SU-DHL-6 (cell line): ENCODE measurements around the gene NAV2.

Source experiments
- H2AFZ ChIP-seq: fragments of 200-600 bp; sonication (generic); 2 replicates; pipeline ENCODE4 v1.6.1; 2014; ENCODE audit warnings: low read depth, mild to moderate bottlenecking, moderate library complexity, mixed read lengths, antibody characterized with exemption, low read length; ENCODE audit not compliant: severe bottlenecking
- H3F3A ChIP-seq: fragments of 200-600 bp; shearing (Covaris generic); 2 replicates; pipeline ENCODE4 v1.6.0; 2016; ENCODE audit warnings: antibody characterized with exemption, mild to moderate bottlenecking; ENCODE audit not compliant: insufficient read depth
- H3K27ac ChIP-seq: fragments of 200-600 bp; sonication (generic); 2 replicates; pipeline ENCODE4 v1.5.1; 2016; ENCODE audit warnings: low read depth, mild to moderate bottlenecking, low read length, moderate library complexity, mixed read lengths
- H3K27me3 ChIP-seq: fragments of 200-600 bp; sonication (generic), shearing (Covaris generic); 2 replicates; pipeline ENCODE4 v1.6.0; 2014; ENCODE audit warnings: mild to moderate bottlenecking, low read length
- H3K36me3 ChIP-seq: fragments of 200-600 bp; sonication (generic); 2 replicates; pipeline ENCODE4 v1.6.1; 2014; ENCODE audit warnings: mild to moderate bottlenecking, low read length, mixed read lengths
- H3K4me2 ChIP-seq: fragments of 300-600, 200-600 bp; shearing (Covaris generic), sonication (generic); 2 replicates; pipeline ENCODE4 v1.6.0; 2014; ENCODE audit warnings: low read length, low read depth, mild to moderate bottlenecking; ENCODE audit not compliant: poor library complexity, severe bottlenecking
- H3K4me3 ChIP-seq: fragments of 200-600 bp; sonication (generic); 2 replicates; pipeline ENCODE4 v1.5.1; 2014; ENCODE audit warnings: antibody characterized with exemption, low read length, mild to moderate bottlenecking, mixed read lengths; ENCODE audit not compliant: insufficient read depth, poor library complexity, severe bottlenecking
- H3K79me2 ChIP-seq: fragments of 200-600 bp; sonication (generic); 2 replicates; pipeline ENCODE4 v1.6.1; 2014; ENCODE audit warnings: mild to moderate bottlenecking, low read length, moderate library complexity; ENCODE audit not compliant: insufficient read depth
- H3K9ac ChIP-seq: fragments of 200-600 bp; sonication (generic); 2 replicates; pipeline ENCODE4 v1.7.0; 2014; ENCODE audit warnings: mild to moderate bottlenecking, low read length
- H3K9me2 ChIP-seq: fragments of 200-600 bp; sonication (generic); replicated peaks from 2 replicates; pipeline ENCODE4 v1.6.1; 2014; ENCODE audit warnings: low read length; ENCODE audit not compliant: insufficient read depth
- H3K9me3 ChIP-seq: fragments of 200-600 bp; sonication (generic); 2 replicates; pipeline ENCODE4 v1.6.1; 2014; ENCODE audit warnings: low read length, mixed read lengths; ENCODE audit not compliant: insufficient read depth
- H4K20me1 ChIP-seq: fragments of 200-600 bp; sonication (generic); 2 replicates; pipeline ENCODE4 v1.6.1; 2014; ENCODE audit warnings: low read depth, mild to moderate bottlenecking, antibody characterized with exemption, low read length, moderate library complexity, mixed read lengths
- CTCF ChIP-seq: fragments of 200-600 bp; sonication (generic); IDR thresholded peaks from one replicate; pipeline ENCODE4 v1.5.1; 2017; ENCODE audit warnings: antibody characterized with exemption, mild to moderate bottlenecking, low read length, moderate library complexity; ENCODE audit not compliant: insufficient read depth, poor library complexity, severe bottlenecking
- EZH2phosphoT487 ChIP-seq: fragments of 200-600 bp; sonication (generic), shearing (Covaris generic); conservative IDR thresholded peaks from 2 replicates; pipeline ENCODE4 v1.6.1; 2018; ENCODE audit warnings: mild to moderate bottlenecking, antibody characterized with exemption, low read length, moderate library complexity, mixed read lengths

The NAV2 gene

DNA sequence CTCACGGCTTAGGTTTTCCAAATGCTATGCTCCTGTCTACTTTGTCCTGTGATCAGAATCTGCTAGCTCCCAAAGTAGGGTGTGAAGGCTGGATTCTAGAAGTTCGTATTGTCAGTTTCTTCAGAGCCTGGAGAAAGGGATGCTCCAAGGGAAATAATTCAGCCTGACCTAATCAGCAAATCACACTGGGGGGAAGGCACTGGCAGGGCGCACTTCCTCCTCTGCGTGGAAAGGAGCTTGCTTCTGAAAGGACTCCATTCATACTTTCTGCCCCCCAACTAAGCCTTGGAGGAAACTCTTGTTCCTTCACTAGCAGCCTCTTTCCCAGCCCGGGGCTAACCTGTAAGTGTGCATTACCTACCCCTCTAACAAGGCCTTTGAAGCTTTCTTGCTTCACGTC is 165.9 kb downstream of the NAV2 start:
- no peaks in the 10 kb centered on the region for H4K20me1 ChIP-seq
- H3K36me3 ChIP-seq, result no peaks in the 10 kb centered on the region
- H3K27me3 ChIP-seq, result no peaks in the 10 kb centered on the region
- H3K79me2 ChIP-seq, result no peaks in the 10 kb centered on the region
- TF ChIP-seq EZH2phosphoT487 (no peak), CTCF (no peak)
- no peaks in the 10 kb centered on the region for H3F3A ChIP-seq
- no peak overlapping the region for H3K4me3 ChIP-seq
- no peak overlapping the region for H3K27ac ChIP-seq
- no peaks in the 10 kb centered on the region for H3K9me2 ChIP-seq
- no peak overlapping the region for H3K9ac ChIP-seq
- no peak overlapping the region for H3K4me2 ChIP-seq
- no peaks in the 10 kb centered on the region for H3K9me3 ChIP-seq
- no peak overlapping the region for H2AFZ ChIP-seq

DNA sequence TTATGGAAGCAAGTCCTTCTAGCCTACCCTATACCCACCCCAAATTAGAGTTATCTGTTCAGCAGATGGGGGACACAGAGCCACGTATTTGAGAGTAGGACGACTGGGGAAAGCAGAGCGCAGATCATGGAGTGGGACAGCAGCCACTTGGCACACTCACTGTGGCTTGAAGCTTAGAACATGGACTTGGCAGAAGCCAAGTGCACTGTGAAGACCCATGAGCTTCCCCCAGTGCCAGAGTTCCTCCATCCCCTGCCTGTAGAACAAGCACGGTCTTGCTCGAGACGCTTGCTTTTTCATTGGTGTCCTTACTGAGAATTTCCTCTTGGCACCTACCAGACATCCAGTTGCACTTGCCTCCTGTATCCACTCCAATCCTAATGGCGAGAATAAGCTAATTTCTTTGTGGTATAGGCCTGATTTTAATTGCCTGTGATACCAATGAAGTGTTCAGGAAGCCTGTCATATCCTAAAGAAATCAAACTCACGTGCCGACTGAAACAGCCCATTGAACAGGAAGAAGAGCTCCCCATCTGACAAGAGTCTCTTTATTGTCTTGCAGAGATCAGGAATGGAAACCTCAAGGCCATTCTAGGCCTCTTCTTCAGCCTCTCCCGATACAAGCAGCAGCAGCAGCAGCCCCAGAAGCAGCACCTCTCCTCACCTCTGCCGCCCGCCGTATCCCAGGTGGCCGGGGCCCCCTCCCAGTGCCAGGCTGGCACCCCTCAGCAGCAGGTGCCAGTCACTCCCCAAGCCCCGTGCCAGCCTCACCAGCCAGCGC is 166.9 kb downstream of the NAV2 start:
- Histone ChIP-seq H3K36me3 (no peaks in the 10 kb centered on the region), H3K79me2 (no peaks in the 10 kb centered on the region)

GRCh38 chr11:19880088-19880345 is 167.4 kb downstream of the NAV2 start:
- no peak for TF ChIP-seq CTCF
- no peak for TF ChIP-seq EZH2phosphoT487
- H3K36me3 ChIP-seq, result no peaks in the 10 kb centered on the region
- H3K9me3 ChIP-seq, result no peaks in the 10 kb centered on the region
- no peaks in the 10 kb centered on the region for H3K27me3 ChIP-seq
- H3K9ac ChIP-seq, result no peak overlapping the region
- no peak overlapping the region for H3K4me2 ChIP-seq
- H4K20me1 ChIP-seq, result no peaks in the 10 kb centered on the region
- H3K9me2 ChIP-seq, result no peaks in the 10 kb centered on the region
- no peak overlapping the region for H3K27ac ChIP-seq
- no peak overlapping the region for H2AFZ ChIP-seq
- H3K4me3 ChIP-seq, result no peak overlapping the region
- H3F3A ChIP-seq, result no peaks in the 10 kb centered on the region
- no peaks in the 10 kb centered on the region for H3K79me2 ChIP-seq

More for the DNA sequence above, 166.9 kb downstream of the NAV2 start:
- Histone ChIP-seq H4K20me1 (no peaks in the 10 kb centered on the region), H2AFZ (no peak overlapping the region), H3K9me2 (no peaks in the 10 kb centered on the region), H3K27ac (no peak overlapping the region), H3F3A (no peaks in the 10 kb centered on the region), H3K9me3 (no peaks in the 10 kb centered on the region), H3K9ac (no peak overlapping the region), H3K27me3 (no peaks in the 10 kb centered on the region), H3K4me2 (no peak overlapping the region), H3K4me3 (no peak overlapping the region)
- TF ChIP-seq CTCF (no peak), EZH2phosphoT487 (no peak)
